Measurements from ENCODE around the gene TEKT3. TPM values are rescaled to one million over a fixed set of nuclear protein-coding genes. Genes with fewer than 3 reads are reported as not detected.

Gene TEKT3
- total RNA-seq, 1 donor from 2014 or later = not detected

- no peak for DNase-seq (ENCODE audit: low spot score)
- Mint-ChIP-seq H3K27ac (no peak overlapping the region), H3K4me1 (ENCODE audit: low read depth) (no peaks in the 10 kb centered on the region), H3K27me3 (ENCODE audit: low read depth) (no peaks in the 10 kb centered on the region), H3K36me3 (ENCODE audit: low read depth) (no peaks in the 10 kb centered on the region), H3K4me3 (ENCODE audit: low read depth) (no peak overlapping the region), H3K9me3 (no peaks in the 10 kb centered on the region)
- intact Hi-C loops (cut with micrococcal nuclease) = no loop called here
These were observed 27.2 kb upstream of the TEKT3 start for GRCh38 chr17:15368600-15368999.

GRCh38 chr17:15366026-15366425 lies 24.6 kb upstream of the TEKT3 start:
- H3K27ac Mint-ChIP-seq = no peak overlapping the region
- H3K9me3 Mint-ChIP-seq = no peaks in the 10 kb centered on the region

GRCh38 chr17:15364615-15365014 lies 23.2 kb upstream of the TEKT3 start:
- DNase-seq (ENCODE audit: low spot score) = no peak
- Mint-ChIP-seq H3K4me3 (ENCODE audit: low read depth) (no peak overlapping the region), H3K4me1 (ENCODE audit: low read depth) (no peaks in the 10 kb centered on the region), H3K27me3 (ENCODE audit: low read depth) (no peaks in the 10 kb centered on the region), H3K27ac (no peak overlapping the region), H3K36me3 (ENCODE audit: low read depth) (no peaks in the 10 kb centered on the region), H3K9me3 (no peaks in the 10 kb centered on the region)
- intact Hi-C loops (cut with micrococcal nuclease) = no loop called here

More at GRCh38 chr17:15366026-15366425, 24.6 kb upstream of the TEKT3 start:
- Mint-ChIP-seq H3K4me1 (ENCODE audit: low read depth) (no peaks in the 10 kb centered on the region), H3K36me3 (ENCODE audit: low read depth) (no peaks in the 10 kb centered on the region), H3K27me3 (ENCODE audit: low read depth) (no peaks in the 10 kb centered on the region), H3K4me3 (ENCODE audit: low read depth) (no peak overlapping the region)
- intact Hi-C loops (cut with micrococcal nuclease) = no loop called here
- no peak for DNase-seq (ENCODE audit: low spot score)

- DNase-seq (ENCODE audit: low spot score) = no peak
- no peak overlapping the region for H3K27ac Mint-ChIP-seq
These were observed 22.3 kb upstream of the TEKT3 start for GRCh38 chr17:15363702-15364101.

GRCh38 chr17:15361592-15361991 lies 20.2 kb upstream of the TEKT3 start:
- H3K4me3 Mint-ChIP-seq (ENCODE audit: low read depth) = no peak overlapping the region
- no peaks in the 10 kb centered on the region for H3K9me3 Mint-ChIP-seq
- intact Hi-C loops (cut with micrococcal nuclease) = no loop called here
- DNase-seq (ENCODE audit: low spot score) = no peak
- H3K36me3 Mint-ChIP-seq (ENCODE audit: low read depth) = no peaks in the 10 kb centered on the region
- no peak overlapping the region for H3K27ac Mint-ChIP-seq
- no peaks in the 10 kb centered on the region for H3K27me3 Mint-ChIP-seq (ENCODE audit: low read depth)
- no peaks in the 10 kb centered on the region for H3K4me1 Mint-ChIP-seq (ENCODE audit: low read depth)

More at GRCh38 chr17:15363702-15364101, 22.3 kb upstream of the TEKT3 start:
- intact Hi-C loops (cut with micrococcal nuclease) = no loop called here
- Mint-ChIP-seq H3K36me3 (ENCODE audit: low read depth) (no peaks in the 10 kb centered on the region), H3K9me3 (no peaks in the 10 kb centered on the region), H3K4me1 (ENCODE audit: low read depth) (no peaks in the 10 kb centered on the region), H3K4me3 (ENCODE audit: low read depth) (no peak overlapping the region), H3K27me3 (ENCODE audit: low read depth) (no peaks in the 10 kb centered on the region)

- H3K27me3 Mint-ChIP-seq (ENCODE audit: low read depth) = no peaks in the 10 kb centered on the region
- H3K9me3 Mint-ChIP-seq = no peaks in the 10 kb centered on the region
- no peak overlapping the region for H3K27ac Mint-ChIP-seq
- H3K36me3 Mint-ChIP-seq (ENCODE audit: low read depth) = no peaks in the 10 kb centered on the region
- no peak overlapping the region for H3K4me3 Mint-ChIP-seq (ENCODE audit: low read depth)
- intact Hi-C loops (cut with micrococcal nuclease) = no loop called here
- no peaks in the 10 kb centered on the region for H3K4me1 Mint-ChIP-seq (ENCODE audit: low read depth)
- DNase-seq (ENCODE audit: low spot score) = no peak
These were observed 19.8 kb upstream of the TEKT3 start for GRCh38 chr17:15361151-15361550.

- Mint-ChIP-seq H3K27ac (no peak overlapping the region), H3K27me3 (ENCODE audit: low read depth) (peaks cover 4% of the 10 kb centered on the region), H3K9me3 (no peaks in the 10 kb centered on the region), H3K4me1 (ENCODE audit: low read depth) (no peaks in the 10 kb centered on the region), H3K4me3 (ENCODE audit: low read depth) (no peak overlapping the region), H3K36me3 (ENCODE audit: low read depth) (no peaks in the 10 kb centered on the region)
- intact Hi-C loops (cut with micrococcal nuclease) = no loop called here
- no peak for DNase-seq (ENCODE audit: low spot score)
These were observed 12.9 kb upstream of the TEKT3 start for GRCh38 chr17:15354256-15354655.

- intact Hi-C loops (cut with micrococcal nuclease) = no loop called here
- H3K4me1 Mint-ChIP-seq (ENCODE audit: low read depth) = no peaks in the 10 kb centered on the region
- H3K36me3 Mint-ChIP-seq (ENCODE audit: low read depth) = no peaks in the 10 kb centered on the region
- no peak for DNase-seq (ENCODE audit: low spot score)
- H3K4me3 Mint-ChIP-seq (ENCODE audit: low read depth) = no peak overlapping the region
- H3K27ac Mint-ChIP-seq = no peak overlapping the region
- H3K9me3 Mint-ChIP-seq = no peaks in the 10 kb centered on the region
- H3K27me3 Mint-ChIP-seq (ENCODE audit: low read depth) = peaks cover 6% of the 10 kb centered on the region
These were observed 10.5 kb upstream of the TEKT3 start for GRCh38 chr17:15351925-15352324.

GRCh38 chr17:15351478-15351840 lies 10.1 kb upstream of the TEKT3 start:
- no peaks in the 10 kb centered on the region for H3K9me3 Mint-ChIP-seq
- intact Hi-C loops (cut with micrococcal nuclease) = no loop called here
- DNase-seq (ENCODE audit: low spot score) = no peak
- H3K27me3 Mint-ChIP-seq (ENCODE audit: low read depth) = peaks cover 8% of the 10 kb centered on the region
- no peaks in the 10 kb centered on the region for H3K36me3 Mint-ChIP-seq (ENCODE audit: low read depth)
- H3K4me1 Mint-ChIP-seq (ENCODE audit: low read depth) = no peaks in the 10 kb centered on the region
- H3K27ac Mint-ChIP-seq = no peak overlapping the region
- H3K4me3 Mint-ChIP-seq (ENCODE audit: low read depth) = no peak overlapping the region

GRCh38 chr17:15350777-15351477 lies 9.5 kb upstream of the TEKT3 start:
- Mint-ChIP-seq H3K4me3 (ENCODE audit: low read depth) (no peak overlapping the region), H3K4me1 (ENCODE audit: low read depth) (no peaks in the 10 kb centered on the region), H3K27ac (no peak overlapping the region), H3K36me3 (ENCODE audit: low read depth) (no peaks in the 10 kb centered on the region), H3K27me3 (ENCODE audit: low read depth) (peaks cover 8% of the 10 kb centered on the region), H3K9me3 (no peaks in the 10 kb centered on the region)
- DNase-seq (ENCODE audit: low spot score) = no peak
- intact Hi-C loops (cut with micrococcal nuclease) = no loop called here

- H3K4me1 Mint-ChIP-seq (ENCODE audit: low read depth) = no peaks in the 10 kb centered on the region
- no peak overlapping the region for H3K4me3 Mint-ChIP-seq (ENCODE audit: low read depth)
- peaks cover 17% of the 10 kb centered on the region for H3K27me3 Mint-ChIP-seq (ENCODE audit: low read depth)
- intact Hi-C loops (cut with micrococcal nuclease) = no loop called here
- H3K27ac Mint-ChIP-seq = no peak overlapping the region
- H3K36me3 Mint-ChIP-seq (ENCODE audit: low read depth) = no peaks in the 10 kb centered on the region
- H3K9me3 Mint-ChIP-seq = no peaks in the 10 kb centered on the region
- no peak for DNase-seq (ENCODE audit: low spot score)
These were observed 7.7 kb upstream of the TEKT3 start for GRCh38 chr17:15349119-15349518.

GRCh38 chr17:15348021-15348420 lies 6.6 kb upstream of the TEKT3 start:
- no peak for DNase-seq (ENCODE audit: low spot score)
- H3K27ac Mint-ChIP-seq = no peak overlapping the region
- peaks cover 26% of the 10 kb centered on the region for H3K27me3 Mint-ChIP-seq (ENCODE audit: low read depth)
- H3K9me3 Mint-ChIP-seq = no peaks in the 10 kb centered on the region
- intact Hi-C loops (cut with micrococcal nuclease) = no loop called here
- H3K4me3 Mint-ChIP-seq (ENCODE audit: low read depth) = no peak overlapping the region
- no peaks in the 10 kb centered on the region for H3K36me3 Mint-ChIP-seq (ENCODE audit: low read depth)
- H3K4me1 Mint-ChIP-seq (ENCODE audit: low read depth) = no peaks in the 10 kb centered on the region

- Mint-ChIP-seq H3K4me1 (ENCODE audit: low read depth) (peaks cover 1% of the 10 kb centered on the region), H3K36me3 (ENCODE audit: low read depth) (no peaks in the 10 kb centered on the region), H3K27me3 (ENCODE audit: low read depth) (peaks cover 41% of the 10 kb centered on the region), H3K27ac (no peak overlapping the region), H3K4me3 (ENCODE audit: low read depth) (no peak overlapping the region), H3K9me3 (no peaks in the 10 kb centered on the region)
- intact Hi-C loops (cut with micrococcal nuclease) = no loop called here
- no peak for DNase-seq (ENCODE audit: low spot score)
These were observed 4.7 kb upstream of the TEKT3 start for GRCh38 chr17:15346066-15346595.
